Measurements from ENCODE around the gene SLC23A1.

SLC23A1 gene

DNA sequence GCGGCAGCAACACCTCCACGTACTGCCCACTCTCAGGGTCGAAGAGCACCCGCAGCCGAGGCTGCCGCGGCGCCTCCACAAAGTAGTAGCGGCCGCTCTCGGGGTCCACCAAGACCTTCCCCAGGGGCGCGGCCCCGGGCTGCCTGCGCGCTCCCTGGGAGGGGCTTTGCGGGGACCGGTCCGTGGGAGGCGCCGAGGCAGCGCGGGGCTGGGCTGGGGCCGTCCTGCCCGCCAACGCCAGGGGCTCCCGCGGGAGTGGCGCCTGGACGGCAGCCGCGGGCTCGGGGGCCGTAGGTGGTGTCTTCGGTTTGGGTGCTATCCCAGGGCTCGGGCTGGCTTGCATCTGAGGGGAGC, 9.2 kb upstream of the SLC23A1 start:
- Histone ChIP-seq H3K4me2 (ENCODE audit: low read length) (peak overlapping the region; percentile 88), H3K27ac (ENCODE audit: low read depth, low read length, poor library complexity, severe bottlenecking) (peak overlapping the region; percentile 98), H3K36me3 (ENCODE audit: insufficient read depth, low read length) (peaks cover 19% of the 10 kb centered on the region), H3K9me2 (ENCODE audit: low read depth, low read length) (no peaks in the 10 kb centered on the region), H3K9me3 (ENCODE audit: low read length) (no peaks in the 10 kb centered on the region), H4K20me1 (ENCODE audit: insufficient read depth, low read length) (no peaks in the 10 kb centered on the region), H3K9ac (ENCODE audit: low read length) (peak overlapping the region; percentile 97), H2AFZ (ENCODE audit: low read length) (no peak overlapping the region), H3K4me3 (ENCODE audit: low read depth, low read length, poor library complexity, severe bottlenecking) (peak overlapping the region; percentile 90), H3F3A (ENCODE audit: insufficient read depth, low read length) (no peaks in the 10 kb centered on the region), H3K79me2 (ENCODE audit: insufficient read depth, low read length) (no peaks in the 10 kb centered on the region; the same call in 1 of the 2 replicates), H3K4me1 (ENCODE audit: insufficient read depth, low read length, severe bottlenecking) (peaks cover 77% of the 10 kb centered on the region), H3K27me3 (ENCODE audit: insufficient read depth, low read length) (no peaks in the 10 kb centered on the region)
- TF ChIP-seq CTCF (IDR thresholded peaks at IDR 0.05; ENCODE audit: low read length), result no peak

GRCh38 chr5:139391570-139392323, 8.7 kb upstream of the SLC23A1 start:
- Histone ChIP-seq H3K79me2 (ENCODE audit: insufficient read depth, low read length) (no peaks in the 10 kb centered on the region; the same call in 1 of the 2 replicates), H3K4me2 (ENCODE audit: low read length) (peak overlapping the region; percentile 88), H3K27ac (ENCODE audit: low read depth, low read length, poor library complexity, severe bottlenecking) (peak overlapping the region; percentile 98), H3K9me2 (ENCODE audit: low read depth, low read length) (no peaks in the 10 kb centered on the region), H3K9me3 (ENCODE audit: low read length) (no peaks in the 10 kb centered on the region), H3K9ac (ENCODE audit: low read length) (peak overlapping the region; percentile 97), H3F3A (ENCODE audit: insufficient read depth, low read length) (no peaks in the 10 kb centered on the region), H3K27me3 (ENCODE audit: insufficient read depth, low read length) (no peaks in the 10 kb centered on the region), H4K20me1 (ENCODE audit: insufficient read depth, low read length) (no peaks in the 10 kb centered on the region), H3K4me3 (ENCODE audit: low read depth, low read length, poor library complexity, severe bottlenecking) (peak overlapping the region; percentile 90), H2AFZ (ENCODE audit: low read length) (no peak overlapping the region), H3K4me1 (ENCODE audit: insufficient read depth, low read length, severe bottlenecking) (peaks cover 82% of the 10 kb centered on the region), H3K36me3 (ENCODE audit: insufficient read depth, low read length) (peaks cover 25% of the 10 kb centered on the region)
- no peak for TF ChIP-seq CTCF (IDR thresholded peaks at IDR 0.05; ENCODE audit: low read length)
- no peak for TF ChIP-seq EZH2 (IDR thresholded peaks at IDR 0.05; ENCODE audit: borderline replicate concordance, low read length)

- H3K4me3 ChIP-seq (ENCODE audit: low read depth, low read length, poor library complexity, severe bottlenecking), result peak overlapping the region; percentile 90
- H4K20me1 ChIP-seq (ENCODE audit: insufficient read depth, low read length), result no peaks in the 10 kb centered on the region
- peak overlapping the region; percentile 97 for H3K9ac ChIP-seq (ENCODE audit: low read length)
- H3K27me3 ChIP-seq (ENCODE audit: insufficient read depth, low read length), result no peaks in the 10 kb centered on the region
- no peaks in the 10 kb centered on the region for H3F3A ChIP-seq (ENCODE audit: insufficient read depth, low read length)
- TF ChIP-seq EZH2 (IDR thresholded peaks at IDR 0.05; ENCODE audit: borderline replicate concordance, low read length), result no peak
- TF ChIP-seq CTCF (IDR thresholded peaks at IDR 0.05; ENCODE audit: low read length), result no peak
- H3K4me2 ChIP-seq (ENCODE audit: low read length), result peak overlapping the region; percentile 88
- peak overlapping the region; percentile 98 for H3K27ac ChIP-seq (ENCODE audit: low read depth, low read length, poor library complexity, severe bottlenecking)
- no peaks in the 10 kb centered on the region for H3K9me2 ChIP-seq (ENCODE audit: low read depth, low read length)
- H3K4me1 ChIP-seq (ENCODE audit: insufficient read depth, low read length, severe bottlenecking), result peaks cover 86% of the 10 kb centered on the region
- H3K79me2 ChIP-seq (ENCODE audit: insufficient read depth, low read length), result no peaks in the 10 kb centered on the region; the same call in 1 of the 2 replicates
- H2AFZ ChIP-seq (ENCODE audit: low read length), result no peak overlapping the region
- peaks cover 33% of the 10 kb centered on the region for H3K36me3 ChIP-seq (ENCODE audit: insufficient read depth, low read length)
- H3K9me3 ChIP-seq (ENCODE audit: low read length), result no peaks in the 10 kb centered on the region
Measured at GRCh38 chr5:139390639-139391569, 7.8 kb upstream of the SLC23A1 start.
